ENCODE measurements around the gene NLN. TPM values are rescaled to one million over a fixed set of nuclear protein-coding genes. Genes with fewer than 3 reads are reported as not detected.
"Not testable (repeated sequence)": the region's sequence is repeated elsewhere in the genome, so short reads cannot be mapped to it uniquely, and the experiment has no call there.

NLN gene
- total RNA-seq, 1 donor from 2014 or later: 61.6 TPM

DNA sequence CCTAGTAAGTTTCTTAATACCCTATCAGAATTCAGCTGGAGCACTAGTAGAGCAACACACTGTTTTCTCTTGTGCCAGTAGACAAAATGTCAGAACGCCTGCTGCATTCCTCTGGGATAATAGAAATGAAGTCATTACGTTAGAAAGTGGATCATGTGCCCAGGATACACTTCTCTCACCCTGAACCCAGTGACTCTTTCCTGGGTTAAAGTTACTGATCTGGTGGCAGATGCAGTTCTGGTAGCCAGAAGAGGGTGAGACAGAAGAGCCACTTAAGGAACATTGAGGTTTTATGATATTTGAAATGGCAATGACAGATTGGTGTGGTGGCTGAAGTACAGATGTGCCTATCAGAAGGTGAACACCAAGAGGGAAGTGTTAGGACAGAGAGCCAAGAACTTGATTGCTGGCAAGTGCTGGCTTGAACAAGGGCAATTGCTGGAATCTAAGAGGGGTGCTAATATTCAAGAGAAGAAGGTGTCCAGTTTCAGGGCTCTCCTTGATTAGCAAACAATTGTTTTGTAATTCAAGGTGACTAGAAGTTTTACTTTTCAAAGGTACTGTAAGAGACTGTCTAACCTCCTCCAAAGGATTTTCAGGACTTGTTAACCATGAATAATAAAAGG, 110.7 kb downstream of the NLN start:
- DNase-seq: no peak

DNA sequence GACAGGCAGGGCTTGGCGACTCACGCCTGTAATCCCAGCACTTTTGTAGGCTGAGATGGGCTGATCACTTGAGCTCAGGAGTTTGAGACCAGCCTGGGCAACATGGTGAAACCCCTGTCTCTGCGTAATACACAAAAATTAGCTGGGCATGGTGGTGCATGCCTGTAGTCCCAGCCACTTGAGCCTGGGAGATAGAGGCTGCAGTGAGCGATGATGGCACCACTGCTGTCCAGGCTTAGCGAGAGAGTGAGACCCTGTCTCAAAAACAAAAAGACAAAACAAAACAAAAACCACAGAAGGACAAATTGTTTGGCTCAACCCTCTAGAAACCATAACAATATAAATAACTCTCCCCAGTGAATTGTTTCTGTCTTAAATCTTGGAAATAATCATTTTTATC, 111.8 kb downstream of the NLN start:
- DNase-seq: no peak

DNA sequence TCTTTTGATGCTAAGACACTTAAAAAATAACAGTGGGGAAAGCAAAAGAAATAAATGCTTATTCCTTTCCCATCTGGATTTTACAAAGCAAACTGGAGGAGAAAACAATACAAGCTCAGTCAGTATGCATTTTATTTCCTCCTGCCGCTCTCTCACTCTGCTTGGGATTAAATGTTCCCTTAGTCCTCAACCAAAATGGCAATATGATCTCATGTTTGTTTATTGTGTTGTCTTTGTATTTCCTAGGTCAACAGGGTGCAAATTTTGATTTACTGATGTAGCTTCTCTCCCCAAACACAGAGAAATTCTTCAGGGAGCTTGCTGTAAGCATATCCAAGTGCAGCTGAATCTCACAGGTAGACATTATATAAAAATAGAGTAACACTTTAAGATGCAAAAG, 112.3 kb downstream of the NLN start:
- no peak for DNase-seq

DNA sequence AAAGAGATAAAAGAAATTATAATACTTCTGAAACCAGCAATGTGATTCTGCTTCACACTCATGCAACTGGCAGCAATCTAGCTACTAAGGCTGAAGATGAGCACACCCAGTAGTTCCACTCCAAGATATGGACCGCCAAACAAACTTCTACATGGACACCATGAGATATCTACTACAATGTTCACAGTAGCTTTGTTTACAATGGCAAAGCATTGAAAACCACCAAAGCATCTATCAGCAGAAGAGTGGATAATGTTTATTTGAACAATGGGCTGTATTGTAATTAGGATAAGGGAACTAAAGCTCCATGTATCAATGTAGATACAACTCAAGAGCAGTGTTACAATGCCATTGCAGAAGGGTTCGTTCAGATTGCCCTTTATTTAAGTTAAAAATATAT, 113.2 kb downstream of the NLN start:
- DNase-seq: no peak

DNA sequence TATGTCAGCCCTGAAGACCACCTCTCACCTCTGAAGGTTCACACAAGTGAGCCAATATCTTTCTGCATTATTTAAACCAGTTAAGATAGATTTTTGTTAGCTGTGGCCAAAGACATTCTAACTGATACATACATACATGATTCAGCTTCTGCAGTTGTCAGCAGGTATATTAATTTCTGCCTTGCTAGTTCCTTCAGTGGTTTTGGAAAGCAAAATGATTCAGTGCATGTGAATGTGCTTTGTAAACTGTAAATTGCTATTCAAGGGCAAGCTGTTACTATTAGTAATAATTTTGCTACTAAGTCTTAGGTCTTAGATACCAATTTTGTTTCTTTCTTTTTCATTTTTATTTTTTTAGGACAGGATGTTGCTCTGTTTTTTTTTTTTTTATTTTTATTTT, 115.1 kb downstream of the NLN start:
- no peak for DNase-seq

DNA sequence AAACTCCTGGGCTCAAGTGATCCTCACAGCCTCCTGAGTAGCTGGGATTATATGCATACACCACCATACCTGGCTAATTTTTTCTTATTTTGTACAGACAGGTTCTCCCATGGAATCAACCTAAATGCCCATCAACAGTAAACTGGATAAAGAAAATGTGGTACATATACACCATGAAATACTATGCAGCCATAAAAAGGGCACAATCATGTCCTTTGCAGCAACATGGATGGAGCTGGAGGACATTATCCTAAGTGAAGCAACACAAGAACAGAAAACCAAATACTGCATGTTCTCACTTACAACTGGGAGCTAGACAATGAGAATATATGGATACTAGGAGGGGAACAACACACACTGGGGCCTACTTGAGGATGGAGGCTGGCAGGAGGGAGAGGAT, 117.2 kb downstream of the NLN start:
- DNase-seq: not testable (repeated sequence)

DNA sequence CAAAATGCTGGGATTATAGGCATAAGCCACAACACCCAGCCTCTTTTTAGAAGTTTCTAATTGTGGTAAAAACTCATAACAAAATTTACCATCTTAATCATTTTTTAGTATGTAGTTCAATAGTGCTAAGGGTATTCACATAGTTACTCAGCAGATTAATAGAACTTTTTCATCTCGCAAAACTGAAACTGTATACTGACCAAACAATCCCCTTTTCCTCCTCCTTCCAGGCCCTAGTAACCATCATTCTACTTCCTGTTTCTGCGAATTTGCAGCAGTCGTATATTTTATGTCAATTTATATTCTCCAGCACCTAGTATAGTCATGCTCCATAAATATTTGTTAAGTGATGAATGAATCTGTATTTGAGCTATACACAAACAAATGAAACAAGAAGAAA, 118.1 kb downstream of the NLN start:
- no peak for DNase-seq

DNA sequence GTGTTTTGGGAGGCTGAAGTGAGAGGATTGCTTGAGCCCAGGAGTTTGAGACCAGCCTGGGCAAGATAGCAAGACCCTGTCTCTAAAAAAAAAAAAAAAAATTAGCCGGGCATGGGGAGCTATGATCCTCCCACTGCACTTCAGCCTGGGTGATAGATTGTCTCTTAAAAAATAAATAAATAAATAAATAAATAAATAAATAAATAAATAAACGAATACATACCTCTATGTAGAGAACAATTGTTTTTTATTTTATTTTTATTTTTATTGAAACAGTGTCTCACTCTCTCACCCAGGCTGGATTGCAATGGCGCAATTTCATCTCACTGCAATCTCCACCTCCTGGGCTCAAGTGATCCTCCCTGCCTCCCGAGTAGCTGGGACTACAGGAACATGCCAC, 122.8 kb downstream of the NLN start:
- DNase-seq: not testable (repeated sequence)

DNA sequence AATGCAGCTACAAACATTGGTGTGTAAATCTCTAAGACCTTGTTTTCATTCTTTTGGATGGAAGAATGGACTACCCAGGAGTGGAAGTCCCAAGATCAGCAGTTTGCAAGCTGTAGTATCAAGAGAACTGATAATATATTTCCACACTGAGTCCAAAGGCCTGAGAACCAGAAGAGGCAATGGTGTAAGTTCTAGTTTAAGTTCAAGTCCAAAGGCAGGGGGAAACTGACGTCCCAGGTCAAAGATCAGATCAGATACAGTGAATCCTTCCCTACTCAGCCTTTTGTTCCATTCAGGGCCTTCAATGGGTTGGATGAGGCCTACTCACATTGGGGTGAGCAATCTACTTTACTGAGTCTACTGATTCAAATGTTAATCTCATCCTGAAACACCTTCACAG, 124.1 kb downstream of the NLN start:
- no peak for DNase-seq

DNA sequence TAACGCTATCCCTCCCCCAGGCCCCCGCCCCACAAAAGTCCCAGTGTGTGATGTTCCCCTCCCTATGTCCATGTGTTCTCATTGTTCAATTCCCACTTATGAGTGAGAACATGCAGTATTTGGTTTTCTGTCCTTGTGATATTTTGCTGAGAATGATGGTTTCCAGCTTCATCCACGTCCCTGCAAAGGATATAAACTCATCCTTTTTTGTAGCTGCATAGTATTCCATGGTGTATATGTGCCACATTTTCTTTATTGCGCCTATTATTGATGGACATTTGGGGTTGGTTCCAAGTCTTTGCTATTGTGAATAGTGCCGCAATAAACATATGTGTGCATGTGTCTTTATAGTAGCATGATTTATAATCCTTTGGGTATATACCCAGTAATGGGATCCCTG, 125.0 kb downstream of the NLN start:
- not testable (repeated sequence) for DNase-seq

DNA sequence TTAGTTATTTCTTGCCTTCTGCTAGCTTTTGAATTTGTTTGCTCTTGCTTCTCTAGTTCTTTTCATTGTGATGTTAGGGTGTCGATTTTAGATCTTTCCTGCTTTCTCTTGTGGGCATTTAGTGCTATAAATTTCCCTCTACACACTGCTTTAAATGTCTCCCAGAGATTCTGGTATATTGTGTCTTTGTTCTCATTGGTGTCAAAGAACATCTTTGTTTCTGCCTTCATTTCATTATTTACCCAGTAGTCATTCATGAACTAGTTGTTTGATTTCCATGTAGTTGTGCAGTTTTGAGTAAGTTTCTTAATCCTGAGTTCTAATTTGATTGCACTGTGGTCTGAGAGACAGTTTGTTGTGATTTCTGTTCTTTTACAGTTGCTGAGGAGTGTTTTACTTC, 127.9 kb downstream of the NLN start:
- not testable (repeated sequence) for DNase-seq

DNA sequence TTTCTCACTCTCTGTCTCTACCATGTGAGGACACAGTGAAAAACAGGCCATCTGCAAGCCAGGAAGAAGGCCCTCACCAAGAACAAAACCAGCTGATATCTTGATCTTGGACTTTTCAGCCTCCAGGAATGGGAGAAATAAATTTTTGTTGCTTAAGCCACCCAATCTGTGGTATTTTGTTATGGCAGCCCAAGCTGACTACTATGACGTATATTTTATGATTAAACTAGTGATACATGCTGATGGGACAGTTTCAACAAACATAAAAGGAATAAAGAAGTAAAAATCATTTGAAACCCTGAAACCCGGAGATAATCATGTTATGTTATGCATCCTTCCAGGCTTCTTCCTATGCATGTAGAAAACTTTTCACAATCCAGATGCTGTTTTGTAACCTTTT, 132.9 kb downstream of the NLN start:
- DNase-seq: no peak

DNA sequence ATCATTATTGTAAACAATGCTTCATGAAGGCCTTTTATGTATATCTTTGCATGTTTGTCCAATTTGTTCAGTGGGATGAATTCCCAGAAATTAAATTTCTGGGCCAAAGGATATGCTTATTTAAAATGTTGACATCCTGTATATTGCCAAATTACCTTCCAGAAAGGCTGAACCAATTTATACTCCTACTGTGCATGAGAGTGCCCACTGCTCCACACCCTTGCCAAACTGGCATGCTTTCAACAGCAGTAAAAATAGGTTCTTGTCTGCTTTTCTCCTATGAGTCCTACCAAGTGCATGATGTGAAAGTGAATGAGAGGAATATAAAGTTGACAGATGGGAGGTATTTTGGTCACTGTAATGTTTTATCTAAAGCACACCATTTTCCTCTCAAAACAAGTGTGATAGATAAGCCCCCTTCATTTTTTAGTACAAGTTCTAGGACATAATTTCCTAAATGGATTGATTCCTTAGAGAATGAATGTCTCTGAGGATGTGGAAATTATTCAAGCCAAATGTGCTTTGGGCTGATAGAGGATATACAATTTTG, 133.8 kb downstream of the NLN start:
- no peak for DNase-seq

DNA sequence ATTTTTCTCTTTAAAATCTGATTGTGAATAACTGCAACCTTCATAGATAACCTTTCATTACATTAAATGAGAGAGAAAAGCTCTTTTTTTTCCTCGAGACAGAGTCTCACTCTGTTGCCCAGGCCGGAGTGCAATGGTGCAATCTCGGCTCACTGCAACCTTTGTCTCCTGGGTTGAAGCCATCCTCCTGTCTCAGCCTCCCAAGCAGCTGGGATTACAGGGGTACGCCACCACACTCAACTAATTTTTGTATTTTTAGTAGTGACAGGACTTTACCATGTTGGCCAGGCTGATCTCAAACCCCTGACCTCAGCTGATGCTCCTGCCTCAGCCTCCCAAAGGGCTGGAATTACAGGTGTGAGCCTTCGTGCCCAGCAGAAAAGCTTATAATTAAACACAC, 134.5 kb downstream of the NLN start:
- no peak for DNase-seq

DNA sequence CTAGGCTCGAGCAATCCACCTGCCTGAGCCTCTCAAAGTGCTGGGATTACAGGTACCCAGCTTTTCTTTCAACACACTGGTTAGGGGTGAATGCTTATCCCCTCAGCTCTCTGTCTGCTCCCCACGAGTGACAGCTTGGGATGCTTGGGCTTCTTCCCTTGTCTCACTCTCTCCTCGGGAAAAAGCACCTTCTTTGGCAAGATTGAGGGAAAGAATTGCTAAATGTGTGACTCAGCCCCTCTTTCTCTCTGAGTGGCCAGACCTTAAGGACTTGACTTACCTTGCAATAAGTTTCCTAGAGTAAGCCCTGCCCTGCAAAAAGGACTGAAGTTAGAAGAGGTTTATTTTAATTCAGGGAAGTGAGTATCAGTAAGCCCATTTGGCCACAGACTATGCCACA, 136.3 kb downstream of the NLN start:
- DNase-seq: no peak

DNA sequence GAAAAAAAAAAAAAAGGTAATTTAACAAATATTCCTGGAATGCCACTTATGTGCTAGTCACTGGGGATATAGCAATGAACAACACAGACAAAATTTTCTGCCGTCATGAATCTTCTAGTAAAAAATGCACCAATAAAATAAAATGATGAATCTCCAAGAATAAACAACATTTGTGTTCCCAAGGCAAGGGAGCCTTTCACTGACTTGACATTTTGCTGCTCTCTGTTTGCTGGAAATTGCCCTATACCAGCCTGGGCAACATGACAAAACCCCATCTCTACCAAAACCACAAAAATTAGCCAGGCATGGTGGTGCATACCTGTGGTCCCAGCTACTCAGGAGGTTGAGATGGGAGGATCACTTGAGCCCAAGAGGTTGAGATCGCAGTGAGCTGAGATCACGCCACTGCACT, 139.8 kb downstream of the NLN start:
- DNase-seq: no peak

DNA sequence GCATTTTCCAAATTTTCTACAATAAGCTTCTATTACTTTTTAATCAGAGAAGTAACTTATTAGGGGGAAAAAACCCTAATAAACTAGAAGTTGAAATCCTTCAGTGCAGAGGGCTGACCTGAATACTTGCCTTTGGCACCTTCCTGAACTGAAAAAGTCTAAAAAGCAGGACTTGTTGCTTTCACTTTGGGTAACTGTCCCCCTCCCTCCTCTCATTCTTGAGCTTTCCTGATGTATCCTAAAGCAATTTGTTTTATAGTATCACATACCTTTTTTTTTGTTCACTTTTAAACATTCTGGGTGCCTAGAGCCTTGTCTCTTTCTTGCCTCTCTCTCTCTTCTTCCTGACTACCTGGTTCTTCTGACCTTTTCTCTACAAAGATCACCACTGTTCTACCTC, 140.4 kb downstream of the NLN start:
- DNase-seq: no peak

DNA sequence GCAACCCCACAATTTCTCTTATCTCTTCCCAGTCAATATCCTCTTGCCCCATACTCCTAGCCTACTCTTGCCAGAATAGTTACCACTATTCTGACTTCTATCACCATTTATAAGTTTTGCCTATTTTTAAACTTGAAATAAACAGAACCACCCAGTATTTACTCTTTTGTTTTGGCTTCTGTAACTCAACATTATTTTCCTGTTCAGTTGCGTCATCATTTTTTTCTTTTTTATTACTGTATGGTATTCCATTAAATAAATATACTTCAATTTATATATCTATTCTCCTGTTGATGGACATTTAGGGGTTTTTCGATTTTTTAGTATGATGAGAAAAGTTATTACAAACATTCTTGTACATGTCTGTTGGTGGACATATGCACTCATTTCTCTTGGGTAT, 141.7 kb downstream of the NLN start:
- DNase-seq: no peak

DNA sequence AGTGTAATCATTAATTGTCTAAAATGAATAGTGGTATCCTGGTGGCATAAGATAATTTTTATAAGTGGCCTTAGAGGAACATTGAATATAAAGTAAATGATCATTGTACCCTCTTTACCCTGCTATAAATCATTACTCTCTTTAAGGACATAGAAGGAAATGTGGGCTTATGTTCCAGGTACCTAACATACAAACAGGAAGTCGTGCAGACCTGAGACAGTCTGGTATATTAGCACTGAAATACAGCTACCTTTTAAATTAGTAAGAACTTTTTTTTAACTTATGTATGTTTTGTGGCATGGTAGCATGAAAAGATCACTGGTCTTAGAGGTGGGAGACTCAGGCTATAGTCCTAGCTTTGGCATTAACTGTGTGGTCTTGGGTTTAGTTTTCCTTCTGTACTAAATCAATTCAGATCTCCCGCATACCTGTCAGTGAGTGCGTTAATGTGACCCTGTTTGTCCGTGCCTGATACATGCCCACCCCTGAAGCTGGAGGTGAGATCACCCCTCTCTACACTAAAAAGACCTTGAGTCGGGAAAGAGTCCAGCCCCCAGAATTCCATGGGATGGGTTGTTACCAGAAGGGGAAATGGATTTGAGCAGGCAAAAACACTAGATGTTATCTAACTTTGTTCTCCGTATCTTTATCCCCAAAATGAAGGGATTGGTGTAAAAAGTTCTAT, 145.0 kb downstream of the NLN start:
- DNase-seq: no peak

DNA sequence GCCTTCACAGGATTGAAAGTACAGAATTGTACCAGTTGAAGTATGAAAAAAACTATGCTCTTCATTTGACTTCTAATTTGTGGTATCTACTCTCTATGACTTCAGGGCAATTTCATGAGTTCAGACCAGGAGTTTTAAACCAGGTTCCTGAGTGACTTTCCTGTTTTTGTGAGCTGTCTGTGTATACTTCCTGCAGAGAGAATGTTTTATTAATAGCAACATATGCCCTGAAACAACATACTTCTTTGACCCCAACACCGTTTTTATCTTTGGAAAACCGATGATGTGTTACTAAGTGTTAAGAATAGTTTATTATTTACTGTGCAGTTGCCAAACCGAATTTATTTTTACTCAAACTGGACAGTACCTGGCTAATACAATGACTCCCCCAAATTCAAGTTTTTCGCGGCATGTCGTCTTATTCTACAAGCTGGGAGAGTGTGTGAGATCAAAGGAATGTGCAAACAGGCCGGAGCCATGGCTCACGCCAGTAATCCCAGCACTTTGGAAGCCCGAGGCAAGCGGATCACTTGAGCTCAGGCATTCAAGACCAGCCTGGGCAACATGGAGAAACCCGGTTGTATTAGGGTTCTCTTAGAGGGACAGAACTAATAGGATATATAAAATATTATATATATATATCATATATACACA, 145.7 kb downstream of the NLN start:
- DNase-seq: no peak

DNA sequence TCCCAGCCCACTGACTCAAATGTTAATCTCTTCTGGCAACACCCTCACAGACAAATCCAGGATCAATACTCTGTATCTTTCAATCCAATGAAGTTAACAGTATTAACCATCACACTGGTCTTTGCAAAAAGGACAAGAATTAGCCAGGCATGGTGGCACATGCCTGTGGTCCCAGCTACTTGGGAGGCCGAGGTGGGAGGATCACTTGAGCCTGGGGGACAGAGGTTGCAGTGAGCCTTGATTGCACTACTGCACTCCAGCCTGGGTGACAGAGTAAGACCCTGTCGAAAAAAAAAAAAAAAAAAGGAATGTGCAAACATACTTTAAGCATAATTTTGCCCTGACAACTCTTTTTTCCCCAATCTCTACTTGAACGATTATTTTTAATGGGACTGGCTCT, 146.5 kb downstream of the NLN start:
- DNase-seq: no peak

DNA sequence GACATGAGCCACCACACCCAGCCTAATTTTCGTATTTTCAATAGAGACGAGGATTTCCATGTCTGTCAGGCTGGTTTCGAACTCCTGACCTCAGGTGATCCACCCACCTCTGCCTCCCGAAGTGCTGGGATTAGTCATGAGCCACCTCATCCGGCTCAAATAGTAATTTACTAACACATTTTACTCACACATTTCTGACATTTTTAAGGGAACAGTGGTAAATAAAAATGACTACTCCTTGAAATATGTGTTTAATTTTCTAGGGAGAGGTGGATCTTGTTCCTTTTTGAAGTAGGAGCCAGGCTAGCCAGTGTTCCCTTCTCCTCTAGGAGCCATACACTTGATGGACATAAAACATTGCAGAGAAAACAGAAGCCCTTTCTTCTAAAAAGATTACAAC, 149.2 kb downstream of the NLN start:
- no peak for DNase-seq

DNA sequence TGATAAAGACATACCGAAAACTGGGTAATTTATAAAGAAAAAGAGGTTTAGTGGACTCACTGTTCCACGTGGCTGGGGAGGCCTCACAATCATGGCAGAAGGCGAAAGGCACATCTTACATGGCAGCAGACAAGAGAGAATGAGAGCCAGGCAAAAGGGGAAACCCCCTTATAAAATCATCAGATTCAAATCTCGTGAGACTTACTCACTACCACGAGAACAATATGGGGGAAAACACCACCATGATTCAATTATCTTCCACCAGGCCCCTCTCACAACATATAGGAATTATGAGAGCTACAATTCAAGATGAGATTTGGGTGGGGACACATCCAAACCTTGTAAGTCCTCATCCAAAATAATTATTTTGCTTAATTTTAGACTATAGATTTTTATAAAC, 149.8 kb downstream of the NLN start:
- not testable (repeated sequence) for DNase-seq

All from occipital lobe (tissue), 2 donors.